Brain microvascular endothelial cell (primary cell): ENCODE results near the gene DPM2.

Experiments
- DNase-seq: peaks from one replicate; pipeline ENCODE4 v3.0.0-alpha.2; 2020
- H3K27ac ChIP-seq: fragments of 250-450 bp; sonication (Bioruptor Pico); 2 replicates; pipeline ENCODE4 v1.5.1; 2020; ENCODE audit warnings: mild to moderate bottlenecking, moderate library complexity
- H3K27me3 ChIP-seq: fragments of 250-450 bp; sonication (Bioruptor Pico); replicated peaks from 2 replicates; pipeline ENCODE4 v1.5.1; 2020; ENCODE audit warnings: mild to moderate bottlenecking
- H3K36me3 ChIP-seq: fragments of 250-450 bp; sonication (Bioruptor Pico); replicated peaks from 2 replicates; pipeline ENCODE4 v1.5.1; 2020; ENCODE audit warnings: mild to moderate bottlenecking
- H3K4me3 ChIP-seq: 2 replicates; pipeline ENCODE4 v1.5.1; 2011; ENCODE audit warnings: low read depth, mild to moderate bottlenecking, control low read depth, low read length, moderate library complexity
- CTCF ChIP-seq: IDR thresholded peaks from 2 replicates; pipeline ENCODE4 v1.5.1; 2011; ENCODE audit warnings: low read depth, mild to moderate bottlenecking, moderate library complexity, low read length, control low read depth, inconsistent platforms; ENCODE audit errors: missing control alignments
- in situ Hi-C: cut with HindIII; loops from 2 replicates; pipeline ENCODE4 v1.10.0; 2017; ENCODE audit warnings: low sequenced_read_pairs, low pct_ligation_motif_present

DPM2 gene

GRCh38 chr9:127943731-127944144 lies 6.1 kb upstream of the DPM2 start:
- in situ Hi-C loops, result no loop called here
- H3K4me3 ChIP-seq, result no peak overlapping the region
- H3K27ac ChIP-seq, result no peak overlapping the region
- TF ChIP-seq CTCF, result peak; percentile 97
- no peaks in the 10 kb centered on the region for H3K27me3 ChIP-seq
- no peaks in the 10 kb centered on the region for H3K36me3 ChIP-seq
- DNase-seq, result peak; percentile 62

- no peak overlapping the region for H3K4me3 ChIP-seq
- DNase-seq, result no peak
- H3K27ac ChIP-seq, result no peak overlapping the region
- H3K36me3 ChIP-seq, result no peaks in the 10 kb centered on the region
- H3K27me3 ChIP-seq, result no peaks in the 10 kb centered on the region
- in situ Hi-C loops, result no loop called here
- TF ChIP-seq CTCF, result no peak
Measured at GRCh38 chr9:127943011-127943662, 5.5 kb upstream of the DPM2 start.

GRCh38 chr9:127942216-127943010 lies 4.8 kb upstream of the DPM2 start:
- peak; percentile 94 for TF ChIP-seq CTCF
- Histone ChIP-seq H3K36me3 (no peaks in the 10 kb centered on the region), H3K27ac (no peak overlapping the region), H3K4me3 (no peak overlapping the region), H3K27me3 (no peaks in the 10 kb centered on the region)
- in situ Hi-C loops, result no loop called here
- DNase-seq, result peak; percentile 39

GRCh38 chr9:127941961-127942215 lies 4.2 kb upstream of the DPM2 start:
- Histone ChIP-seq H3K36me3 (no peaks in the 10 kb centered on the region), H3K27ac (no peak overlapping the region), H3K4me3 (no peak overlapping the region), H3K27me3 (no peaks in the 10 kb centered on the region)
- no peak for DNase-seq
- in situ Hi-C loops, result no loop called here
- no peak for TF ChIP-seq CTCF

- in situ Hi-C loops, result no loop called here
- no peak for DNase-seq
- Histone ChIP-seq H3K27ac (no peak overlapping the region), H3K36me3 (no peaks in the 10 kb centered on the region), H3K27me3 (no peaks in the 10 kb centered on the region), H3K4me3 (no peak overlapping the region)
- no peak for TF ChIP-seq CTCF
Measured at GRCh38 chr9:127941062-127941960, 3.7 kb upstream of the DPM2 start.
